K562 (cell line): ENCODE results near the gene TBXA2R. TPM values are rescaled to one million over a fixed set of nuclear protein-coding genes. Genes with fewer than 3 reads are reported as not detected.

Source experiments
- ATAC-seq: fragments of 200-7000 bp; cut with Tn5 transposase; 3 replicates; pipeline ENCODE4 v1.9.1; 2020; ENCODE audit warnings: moderate library complexity
- BruUV-seq: library from RNA; stranded (reverse); fragments of 400-500 nt; replicated peaks from 2 replicates; lab custom pipeline; 2021; lab: Mats Ljungman, UMichigan
- CTCF ChIA-PET: fragments of 300-600 bp; formaldehyde crosslinking; extraction: SDS; loops from one replicate; lab custom pipeline; 2021; ENCODE audit warnings: low intra/inter-chr PET ratio; lab: Yijun Ruan, JAX
- POLR2A ChIA-PET: fragments of 300-600, 350-650 bp; sonication (Branson Sonifier 250); formaldehyde crosslinking; extraction: SDS; loops from one replicate; lab custom pipeline; 2021; ENCODE audit warnings: antibody characterized with exemption, inconsistent platforms; lab: Yijun Ruan, JAX
- DNase-seq, 4 experiments: peaks; one replicate each; pipeline versions ENCODE4 v3.0.0 to v3.0.0-alpha.2; 2011 to 2018; ENCODE audit warnings: low spot score in 3 of 4, mixed read lengths in 3 of 4; ENCODE audit errors: extremely low read depth in 1 of 4
- FAIRE-seq: peaks from 2 replicates; lab custom pipeline; 2011; peaks lifted over from hg19 to GRCh38; lab: Jason Lieb, UNC
- H2AFZ ChIP-seq: 2 replicates; pipeline ENCODE4 v1.6.0; 2011; ENCODE audit warnings: low read depth, low read length, control low read depth, inconsistent platforms
- H3K27ac ChIP-seq: fragments of 200-600 bp; 3 replicates; pipeline ENCODE4 v1.8.0; 2011; ENCODE audit warnings: low read depth, mild to moderate bottlenecking, control low read depth, inconsistent platforms, low read length, moderate library complexity, mixed read lengths; ENCODE audit errors: extremely low read depth
- H3K27me3 ChIP-seq, 2 experiments: fragments of 300-600 bp in 1 of 2; 2 replicates in 1 of 2; 3 replicates in 1 of 2; pipeline versions ENCODE4 v1.6.0 to v1.8.0; 2011; ENCODE audit warnings: inconsistent platforms in 2 of 2, low read length in 2 of 2, mild to moderate bottlenecking in 1 of 2, mixed read lengths in 1 of 2, moderate library complexity in 1 of 2; ENCODE audit not compliant: control insufficient read depth in 2 of 2, insufficient read depth in 2 of 2
- H3K36me3 ChIP-seq: fragments of 300-600 bp; 3 replicates; pipeline ENCODE4 v1.8.0; 2011; ENCODE audit warnings: mild to moderate bottlenecking, low read length, inconsistent platforms; ENCODE audit not compliant: control insufficient read depth, insufficient read depth
- H3K4me1 ChIP-seq, 2 experiments: fragments of 200-600 bp in 1 of 2; replicated peaks in 1 of 2; 2 replicates in 1 of 2; 3 replicates in 1 of 2; pipeline versions ENCODE4 v1.5.1 to v1.8.0; 2011; ENCODE audit warnings: inconsistent platforms in 2 of 2, low read length in 2 of 2, mild to moderate bottlenecking in 1 of 2, mixed read lengths in 1 of 2, moderate library complexity in 1 of 2; ENCODE audit not compliant: control insufficient read depth in 2 of 2, insufficient read depth in 2 of 2
- H3K4me2 ChIP-seq: 2 replicates; pipeline ENCODE4 v1.6.1; 2011; ENCODE audit warnings: low read length, control low read depth, inconsistent platforms, mixed read lengths; ENCODE audit not compliant: insufficient read depth
- H3K4me3 ChIP-seq: fragments of 200-600 bp; sonication (generic), shearing (Covaris generic); 2 replicates; pipeline ENCODE4 v1.5.1; 2016; ENCODE audit warnings: control low read depth, inconsistent platforms
- H3K79me2 ChIP-seq: fragments of 200-600 bp; 3 replicates; pipeline ENCODE4 v1.8.0; 2011; ENCODE audit warnings: low read length, inconsistent platforms; ENCODE audit not compliant: control insufficient read depth, insufficient read depth
- H3K9ac ChIP-seq, 2 experiments: 2 replicates each; pipeline versions ENCODE4 v1.6.0 to v1.6.1; 2011; ENCODE audit warnings: low read depth in 2 of 2, low read length in 2 of 2, control low read depth in 1 of 2, inconsistent platforms in 1 of 2, mild to moderate bottlenecking in 1 of 2, mixed read lengths in 1 of 2; ENCODE audit not compliant: insufficient read depth in 1 of 2
- H3K9me1 ChIP-seq: one replicate; pipeline ENCODE4 v1.6.0; 2011; ENCODE audit warnings: inconsistent platforms, mild to moderate bottlenecking, low read length, moderate library complexity; ENCODE audit not compliant: control insufficient read depth, insufficient read depth
- H3K9me3 ChIP-seq: replicated peaks from 2 replicates; pipeline ENCODE4 v1.5.1; 2011; ENCODE audit warnings: low read depth, low read length, inconsistent platforms; ENCODE audit not compliant: control insufficient read depth, insufficient read depth
- H4K20me1 ChIP-seq: replicated peaks from 2 replicates; pipeline ENCODE4 v1.6.1; 2011; ENCODE audit warnings: low read length, inconsistent platforms, mixed read lengths; ENCODE audit not compliant: control insufficient read depth, insufficient read depth
- ASH1L ChIP-seq: fragments of 450-650 bp; IDR thresholded peaks from 2 replicates; pipeline ENCODE4 v1.6.1; 2018; ENCODE audit warnings: borderline replicate concordance, mild to moderate bottlenecking, low read depth; ENCODE audit not compliant: partially characterized antibody
- DACH1 ChIP-seq: fragments of 450-650 bp; IDR thresholded peaks from 2 replicates; pipeline ENCODE4 v1.6.1; 2018; ENCODE audit not compliant: partially characterized antibody
- KAT7 ChIP-seq: sonication (generic); formaldehyde crosslinking; IDR thresholded peaks from 2 replicates; pipeline ENCODE4 v1.8.0; 2022; ENCODE audit warnings: missing genetic modification reagents, mild to moderate bottlenecking, borderline replicate concordance
- RBFOX2 ChIP-seq: fragments of 200-400 bp; formaldehyde crosslinking; IDR thresholded peaks from 2 replicates; pipeline ENCODE4 v1.6.1; 2017; ENCODE audit warnings: low read depth, mild to moderate bottlenecking, low read length, moderate library complexity
- U2AF1 ChIP-seq: fragments of 200-400 bp; formaldehyde crosslinking; optimal IDR thresholded peaks from 2 replicates; pipeline ENCODE3; 2017; ENCODE audit warnings: mild to moderate bottlenecking, low read depth, low read length, moderate library complexity
- ZBTB33 ChIP-seq: sonication (generic); formaldehyde crosslinking; IDR thresholded peaks from 2 replicates; pipeline ENCODE4 v1.8.1; 2023; ENCODE audit warnings: mild to moderate bottlenecking, missing genetic modification reagents
- ZNF449 ChIP-seq: fragments of 250-450 bp; sonication (Bioruptor Pico); IDR thresholded peaks from 2 replicates; pipeline ENCODE4 v1.8.0; 2022; ENCODE audit warnings: moderate library complexity, mild to moderate bottlenecking, inconsistent platforms
- ZNF584 ChIP-seq: fragments of 200-800 bp; sonication (Bioruptor generic); IDR thresholded peaks from 2 replicates; pipeline ENCODE4 v1.6.1; 2016; ENCODE audit warnings: low read depth, mild to moderate bottlenecking, missing genetic modification characterization, missing compliant biosample characterization
- ZNF589 ChIP-seq: fragments of 200-800 bp; sonication (Bioruptor generic); IDR thresholded peaks from 2 replicates; pipeline ENCODE4 v1.6.1; 2016; ENCODE audit warnings: low read depth, missing genetic modification characterization, missing compliant biosample characterization
- WGBS: fragments of 100-300 bp; shearing (Covaris generic); methylation state at CpG from one replicate; pipeline ENCODE4 v1.1.6; 2016; ENCODE audit warnings: low coverage, mixed read lengths; ENCODE audit not compliant: insufficient coverage; ENCODE audit errors: missing lambda C conversion rate; 5-methylcytosine and 5-hydroxymethylcytosine counted together
- in situ Hi-C: fragments of 300-500 bp; cut with MboI; formaldehyde crosslinking; loops from 4 replicates; pipeline ENCODE4 v1.15.0; 2018; ENCODE audit warnings: inconsistent platforms, mixed read lengths
- intact Hi-C: fragments of 100-400 bp; cut with micrococcal nuclease; formaldehyde crosslinking; loops from 2 replicates; pipeline ENCODE4 v1.14.2; 2022
- polyA plus RNA-seq, 8 experiments: library from polyadenylated mRNA; depleted of rRNA in 4 of 8; stranded (reverse) in 5 of 8; unstranded in 3 of 8; fragments of >200 nt; fragmentation: Nextera tagmentation in 2 of 8; fragmentation: Illumina TruSeq in 1 of 8; extraction: Ambion mirVana in 2 of 8; extraction: Trizol in 1 of 8; gene quantifications; 2 replicates each; pipeline versions ENCODE4 v1.2.1 to v1.2.3, GENCODE V29; 2011 to 2014; ENCODE audit warnings: inconsistent platforms in 1 of 8, missing spikeins in 1 of 8
- total RNA-seq, 7 experiments: library from RNA; depleted of rRNA in 6 of 7; stranded (reverse); fragments of >200 nt in 6 of 7; fragmentation: Illumina TruSeq in 2 of 7; extraction: Trizol in 2 of 7; gene quantifications; 2 replicates each; pipeline versions ENCODE4 v1.2.1 to v1.2.3, GENCODE V29; 2011 to 2021; ENCODE audit warnings: low replicate concordance in 1 of 7

The TBXA2R gene
- total and polyA plus RNA-seq, 9 of the 15 experiments (the other 6 are each of a cell fraction or from before 2014, with no cell fraction given), result 1.5 to 24.0 (median 2.8) TPM

DNA sequence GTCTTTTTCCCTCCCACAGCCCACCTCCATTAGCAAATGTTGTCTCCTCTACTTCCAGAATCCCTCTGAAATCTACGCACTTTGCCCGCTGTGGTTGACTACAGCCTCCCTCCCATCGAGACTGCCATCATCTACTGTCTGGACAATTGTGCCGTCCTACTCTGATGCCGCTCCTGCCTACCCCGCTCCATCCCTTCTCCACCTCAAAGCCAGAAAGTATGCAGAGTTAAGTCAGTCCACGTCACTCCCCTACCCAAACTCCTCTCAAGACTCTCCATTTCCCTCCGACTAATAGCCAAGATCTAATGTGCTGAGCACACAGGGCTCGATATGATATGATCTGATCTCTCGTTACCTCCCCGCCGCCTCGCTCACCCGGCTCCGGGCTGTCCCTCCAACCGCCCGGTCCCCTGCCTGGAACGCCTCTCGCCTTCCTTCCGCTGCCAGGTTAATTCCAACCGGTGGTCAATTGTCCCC lies 19.4 kb upstream of the TBXA2R start (continued):
- TF ChIP-seq ASH1L (no peak), ZNF589 (CRISPR knock-in tag) (no peak), U2AF1 (no peak), DACH1 (peak; percentile 22), KAT7 (CRISPR knock-in tag) (0 out of 2 replicates have a peak, but pooled peaks have one; percentile 20)

GRCh38 chr19:3623716-3624115 lies 17.0 kb upstream of the TBXA2R start:
- in situ Hi-C loops, result no loop called here

More at GRCh38 chr19:3623716-3624115, 17.0 kb upstream of the TBXA2R start:
- no peaks in the 10 kb centered on the region for H3K9me3 ChIP-seq
- ChIA-PET CTCF (no interaction called here), POLR2A (interaction anchor here (0.5 to 2.2 kb wide), 5 partner anchors 15 to 909 kb away, joined by 3 to 7 read pairs (median 3); partner anchors contain the start of gene MFSD12)
- peak overlapping the region in 1 of 2 experiments; percentile 78; a peak in 2 of 4 replicates for H3K9ac ChIP-seq
- H3K79me2 ChIP-seq, result peaks cover 28% of the 10 kb centered on the region
- intact Hi-C loops, result no loop called here
- ATAC-seq (no peak), DNase-seq (no peak), FAIRE-seq (no peak)
- peaks cover 11% of the 10 kb centered on the region; the same call in 1 of the 2 replicates for H4K20me1 ChIP-seq
- H3K4me2 ChIP-seq, result no peak overlapping the region
- H3K4me1 ChIP-seq, result peaks cover 0 to 61% of the 10 kb centered on the region in 2 experiments; a peak in 3 of 5 replicates
- H3K9me1 ChIP-seq, result no peaks in the 10 kb centered on the region
- H3K27ac ChIP-seq, result no peak overlapping the region
- H3K4me3 ChIP-seq, result no peak overlapping the region
- H3K36me3 ChIP-seq, result peaks cover 52% of the 10 kb centered on the region; the same call in 1 of the 3 replicates
- TF ChIP-seq ZNF449 (CRISPR knock-in tag), result no peak
- no peak for TF ChIP-seq KAT7 (CRISPR knock-in tag)
- no peak for TF ChIP-seq ZNF584 (CRISPR knock-in tag)
- TF ChIP-seq RBFOX2, result peak; percentile 57; the same call in 1 of the 2 replicates
- TF ChIP-seq ZBTB33 (CRISPR knock-in tag), result peak; percentile 56; the same call in 1 of the 2 replicates
- no peaks in the 10 kb centered on the region for H3K27me3 ChIP-seq
- WGBS, result 96% methylated on average over 24 of the region's 34 CpGs
- no TSS peak for BruUV-seq
- H2AFZ ChIP-seq, result no peak overlapping the region
